Thyroid gland (tissue), 4 donors: ENCODE results near the gene GKN2.

Experiments used
- CTCF ChIP-seq, 6 experiments: fragments of 200-600 bp in 3 of 6; fragments of 450-650 bp in 3 of 6; sonication (generic) in 3 of 6; IDR thresholded peaks; one replicate each; pipeline ENCODE4 v1.5.1; 2016 to 2019; ENCODE audit warnings: antibody characterized with exemption in 6 of 6, mild to moderate bottlenecking in 2 of 6, inconsistent platforms in 1 of 6, moderate library complexity in 1 of 6
- POLR2A ChIP-seq, 2 donors: fragments of 450-650 bp; IDR thresholded peaks; one replicate each; pipeline ENCODE4 v1.6.1; 2017; ENCODE audit warnings: antibody characterized with exemption in 2 of 2, mild to moderate bottlenecking in 2 of 2, moderate library complexity in 1 of 2

- no peak for TF ChIP-seq CTCF (IDR thresholded peaks at IDR 0.05)
- no peak for TF ChIP-seq POLR2A (IDR thresholded peaks at IDR 0.05)
Observed at GRCh38 chr2:68907232-68907919, 45.3 kb downstream of the GKN2 start.
